Measurements from ENCODE around the gene L3MBTL4.

Gene L3MBTL4

DNA sequence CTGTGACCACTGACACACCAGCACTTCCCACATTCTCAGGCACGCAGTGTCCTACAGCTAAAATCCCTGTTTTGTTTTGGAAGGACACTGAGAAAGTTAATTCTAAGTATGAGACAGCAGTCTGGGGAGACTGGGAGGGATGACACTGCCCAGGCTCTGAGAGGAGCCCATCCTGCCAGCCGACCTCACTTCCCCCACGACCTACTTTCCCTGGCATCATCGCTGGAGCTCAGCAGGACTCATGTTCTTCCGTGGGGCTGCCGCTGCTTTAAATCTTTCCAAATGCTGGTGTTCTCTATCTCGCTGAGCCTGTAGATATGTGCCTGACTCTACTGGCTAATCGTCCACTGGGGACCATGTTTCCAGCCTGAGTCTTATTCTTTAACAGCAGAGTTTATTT, 450.6 kb downstream of the L3MBTL4 start:
- DNase-seq (ENCODE audit: low read depth in 2 of 2), result no peak

DNA sequence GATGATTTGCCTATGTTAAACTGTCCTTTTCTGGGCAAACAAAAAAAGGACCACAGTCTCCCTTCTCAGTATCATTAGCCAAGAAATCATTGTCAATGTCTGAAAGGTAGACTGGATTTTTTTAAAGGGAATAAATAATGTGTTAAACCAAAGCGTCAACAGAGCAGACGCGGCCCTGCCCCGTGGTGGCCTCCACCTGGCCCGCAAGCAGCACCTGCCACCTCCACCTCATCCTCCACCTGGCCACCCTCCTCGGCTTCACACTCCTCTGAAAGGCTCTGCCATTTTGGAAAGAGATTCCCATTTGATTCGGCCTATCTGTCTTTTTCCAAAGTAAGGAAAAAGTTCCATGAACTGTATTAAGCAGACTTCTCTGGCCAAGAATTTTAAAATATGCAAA, 451.4 kb downstream of the L3MBTL4 start:
- no peak for DNase-seq (ENCODE audit: low read depth in 2 of 2)

DNA sequence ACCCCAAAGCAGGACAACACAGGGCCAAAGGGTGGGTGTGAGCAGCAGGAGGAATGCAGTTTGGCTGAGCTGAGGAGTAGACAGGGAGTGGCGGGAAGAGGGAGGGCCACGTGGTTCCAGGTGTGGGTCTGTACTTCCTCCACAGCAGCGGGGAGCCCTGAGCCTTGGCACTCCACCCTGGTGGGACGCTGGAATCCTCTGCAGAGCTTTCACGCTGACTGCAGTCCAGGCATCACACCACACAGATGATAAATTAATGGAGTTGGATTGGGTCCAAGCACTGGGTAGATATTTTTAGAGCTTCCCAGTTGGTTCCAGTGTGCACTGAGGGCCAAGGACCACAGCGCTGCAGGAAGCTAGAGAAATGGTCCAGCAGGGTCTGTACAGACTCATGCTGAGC, 452.3 kb downstream of the L3MBTL4 start:
- no peak for DNase-seq (ENCODE audit: low read depth in 2 of 2)

DNA sequence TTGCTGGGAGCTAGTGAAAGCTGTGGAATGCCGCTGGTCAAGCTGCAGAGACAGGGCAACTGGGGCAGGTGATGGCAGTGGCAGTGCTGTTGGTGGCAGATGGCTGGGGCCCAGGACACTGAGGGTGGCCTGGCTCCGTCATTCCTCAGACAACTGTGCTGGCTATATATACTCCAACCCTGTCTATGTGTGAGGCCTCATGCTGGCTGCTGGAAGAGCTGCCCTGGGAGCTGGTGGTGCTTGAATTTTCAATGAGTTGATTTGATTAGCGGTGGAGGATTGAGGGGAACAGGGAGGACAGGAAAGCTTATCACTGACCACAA, 452.9 kb downstream of the L3MBTL4 start:
- DNase-seq (ENCODE audit: low read depth in 2 of 2), result no peak

DNA sequence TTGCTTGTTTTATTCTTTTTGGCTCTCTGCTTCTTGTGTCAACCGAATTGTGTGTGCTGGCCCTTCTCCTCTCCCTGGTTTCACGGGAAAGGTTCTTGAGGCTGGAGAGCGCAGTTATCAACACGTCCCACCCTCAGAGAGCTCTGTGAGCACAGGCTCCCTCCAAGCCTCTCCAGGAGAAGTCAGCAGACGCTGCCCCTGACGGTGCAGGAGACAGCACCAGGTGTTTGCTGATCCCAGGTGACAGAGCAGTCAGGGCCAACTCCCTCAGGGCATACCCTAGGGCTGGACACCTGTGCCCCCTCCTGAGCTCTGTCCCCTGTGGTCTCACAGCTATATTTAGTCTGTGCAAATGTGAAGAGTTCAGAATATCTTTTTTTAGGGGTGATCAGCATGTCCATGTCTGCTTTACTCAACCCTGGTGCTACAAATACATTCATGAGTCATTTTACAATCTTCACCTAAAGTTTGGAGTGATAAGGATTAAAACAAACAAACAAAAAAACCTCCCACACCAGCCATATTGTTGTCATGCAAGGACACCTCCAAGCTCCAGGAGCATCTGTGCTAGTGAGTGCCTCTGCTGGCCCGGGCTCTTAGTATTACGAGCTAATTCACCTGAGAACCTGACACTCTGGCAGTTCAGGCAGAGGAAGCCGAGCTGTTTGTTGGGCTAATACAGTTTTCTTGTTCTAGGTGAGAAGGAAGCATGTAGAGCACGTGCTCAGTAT, 453.4 kb downstream of the L3MBTL4 start:
- no peak for DNase-seq (ENCODE audit: low read depth in 2 of 2)

DNA sequence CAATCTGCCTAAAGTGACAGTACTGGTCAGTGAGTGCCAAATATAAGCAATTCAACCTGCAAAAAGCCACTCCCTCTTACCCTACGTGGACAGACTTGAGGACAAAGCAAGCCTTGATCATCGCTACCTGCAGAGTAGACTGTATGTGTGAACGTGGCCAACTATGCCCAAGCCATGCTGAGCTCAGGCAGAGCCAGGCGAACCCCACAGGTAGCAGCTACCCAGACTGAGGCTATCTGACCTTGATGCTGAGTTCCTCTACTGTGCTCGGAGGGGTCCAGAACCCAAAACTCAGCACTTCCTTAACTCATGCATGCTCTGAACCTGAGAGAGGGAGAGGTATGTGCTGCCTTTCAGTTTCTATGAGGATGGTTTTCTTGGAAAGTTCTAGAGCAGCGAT, 455.9 kb downstream of the L3MBTL4 start:
- DNase-seq (ENCODE audit: low read depth in 2 of 2), result no peak

DNA sequence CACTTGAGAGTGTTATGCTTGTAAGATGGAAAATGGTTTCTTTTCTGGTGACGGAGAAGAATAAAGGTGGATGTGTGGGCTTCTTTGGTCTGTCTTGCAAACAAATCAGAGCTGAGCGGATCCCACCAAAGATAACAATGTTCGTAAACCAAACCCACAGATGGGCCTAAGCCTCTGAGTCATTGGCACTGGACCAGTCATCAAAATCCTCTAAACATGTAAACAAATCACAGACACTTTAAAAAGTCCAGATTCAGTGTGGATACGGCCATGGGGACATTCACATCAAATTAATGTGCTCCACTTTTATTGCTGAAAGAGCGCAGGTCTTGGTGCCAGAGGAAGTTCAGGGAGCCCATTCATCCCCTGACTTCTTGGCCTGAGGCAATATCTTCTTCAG, 458.9 kb downstream of the L3MBTL4 start:
- no peak for DNase-seq (ENCODE audit: low read depth in 2 of 2)

DNA sequence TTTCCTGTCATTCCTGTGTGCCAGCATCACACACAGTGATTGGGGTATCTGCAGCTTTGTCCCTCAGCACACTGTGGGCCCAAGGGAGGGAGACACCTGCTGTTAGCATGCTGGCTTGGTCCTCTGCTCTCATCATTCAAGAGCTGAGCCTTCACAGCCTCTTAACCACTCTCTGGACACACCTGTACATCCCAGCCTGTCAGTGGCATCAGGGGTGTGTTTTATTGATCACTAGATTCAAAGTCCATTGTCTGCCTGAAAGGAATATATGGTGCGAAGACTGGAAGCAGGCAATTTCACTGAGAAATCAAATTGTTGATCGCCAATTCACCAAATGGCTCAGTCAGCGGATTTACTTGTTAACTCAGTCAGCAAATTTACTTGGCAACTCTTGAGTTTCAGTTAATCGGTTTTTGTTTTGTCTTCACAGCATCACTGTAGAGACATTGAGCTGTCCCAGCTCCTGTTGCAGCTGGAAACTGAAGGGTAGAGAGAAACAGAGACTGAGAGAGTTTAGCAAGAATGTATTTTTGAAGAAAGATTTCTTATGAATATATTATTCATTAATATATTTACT, 463.1 kb downstream of the L3MBTL4 start:
- no peak for DNase-seq (ENCODE audit: low read depth in 2 of 2)

DNA sequence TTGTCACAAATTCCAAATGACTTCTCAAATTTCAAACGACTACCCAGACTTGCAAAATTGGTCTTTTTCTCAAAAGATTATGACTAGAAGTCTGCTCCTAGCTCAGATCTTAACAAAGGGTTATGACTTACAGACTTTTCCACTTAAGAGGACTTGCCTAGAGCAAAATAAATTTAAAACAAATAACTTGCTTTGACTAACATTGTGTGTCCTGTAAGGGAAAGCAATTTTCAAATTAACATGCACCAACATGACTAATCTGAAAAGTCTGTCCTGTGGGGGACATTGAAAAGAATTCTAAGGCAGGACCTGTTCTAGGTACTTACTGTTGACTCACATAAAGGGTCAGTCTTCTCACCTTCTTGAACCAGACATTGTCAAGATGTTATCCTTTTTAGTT, 465.9 kb downstream of the L3MBTL4 start:
- no peak for DNase-seq (ENCODE audit: low read depth in 2 of 2)

DNA sequence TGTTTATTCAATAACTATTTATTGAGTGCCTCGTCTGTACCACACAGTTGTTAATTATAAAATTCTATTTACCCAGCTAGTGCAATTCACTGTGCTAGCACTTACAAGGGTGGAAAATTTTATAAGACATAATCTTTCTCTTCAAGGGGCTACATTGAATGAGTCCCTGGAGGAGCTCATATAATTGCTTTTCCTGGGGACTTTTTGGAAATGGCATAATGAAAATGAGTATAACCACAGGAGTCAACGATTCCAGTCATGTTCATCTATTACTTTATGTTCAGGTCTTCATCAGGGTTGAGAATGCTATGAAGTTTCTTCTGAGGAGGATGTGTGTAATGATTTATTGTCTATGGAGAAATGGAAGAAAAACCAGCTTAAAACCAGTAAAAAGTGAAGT, 466.5 kb downstream of the L3MBTL4 start:
- DNase-seq (ENCODE audit: low read depth in 2 of 2), result no peak

DNA sequence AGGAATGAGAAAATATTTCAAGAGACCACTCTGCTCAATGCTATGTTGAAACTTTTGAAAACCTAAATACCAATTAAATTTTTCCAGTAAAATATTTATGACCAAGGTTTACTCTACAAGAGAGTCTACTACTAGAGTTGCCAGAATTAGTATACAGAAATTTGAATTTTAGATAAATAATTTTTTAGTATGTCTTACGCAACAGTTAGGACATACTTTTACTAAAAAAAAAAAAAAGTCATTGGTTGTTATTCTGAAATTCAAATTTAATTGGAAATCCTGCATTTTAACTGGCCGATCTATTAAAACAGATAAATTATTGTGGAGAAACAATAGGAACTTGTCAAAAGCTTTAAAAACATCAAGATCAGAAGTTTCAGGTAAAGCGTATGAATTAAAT, 470.3 kb downstream of the L3MBTL4 start:
- no peak for DNase-seq (ENCODE audit: low read depth in 2 of 2)

DNA sequence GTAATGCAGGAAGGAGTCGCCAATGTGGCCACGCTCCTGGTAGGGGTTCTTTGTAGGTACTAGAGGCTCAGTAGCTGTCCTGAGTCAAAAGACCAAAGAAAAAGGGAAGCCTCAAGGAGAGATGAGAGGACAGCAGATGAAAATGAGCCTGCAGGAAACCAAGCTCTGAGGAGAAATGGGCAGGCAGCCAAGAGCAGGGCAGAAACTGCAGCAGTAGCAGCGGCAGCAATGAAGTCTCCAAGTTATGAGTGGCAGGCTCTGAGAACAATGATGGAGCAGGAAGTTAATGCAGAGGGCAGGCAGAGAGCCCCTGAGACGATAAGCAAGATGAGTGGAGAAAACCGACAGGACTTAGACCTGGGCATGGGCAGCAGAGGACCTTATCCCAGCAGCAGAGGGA, 471.2 kb downstream of the L3MBTL4 start:
- no peak for DNase-seq (ENCODE audit: low read depth in 2 of 2)

DNA sequence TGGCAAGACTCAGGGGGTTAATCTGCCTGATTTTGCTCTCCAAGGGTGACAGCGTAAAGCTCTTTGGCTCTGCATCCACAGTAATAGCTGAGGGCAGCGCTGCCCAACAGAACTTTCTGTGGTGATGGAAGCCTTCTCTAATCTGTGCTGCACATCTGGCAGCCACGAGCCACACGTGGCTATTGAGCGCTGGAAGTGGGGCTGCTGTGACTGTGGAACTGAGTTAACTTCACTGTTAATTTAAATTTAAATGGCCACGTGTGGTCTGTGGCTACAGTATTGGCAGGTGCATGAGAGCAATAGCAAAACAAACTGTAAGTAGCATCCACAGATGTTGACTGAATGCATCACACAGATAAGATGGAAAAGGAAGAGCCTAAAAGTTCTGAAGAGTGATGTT, 472.1 kb downstream of the L3MBTL4 start:
- DNase-seq (ENCODE audit: low read depth in 2 of 2), result no peak

DNA sequence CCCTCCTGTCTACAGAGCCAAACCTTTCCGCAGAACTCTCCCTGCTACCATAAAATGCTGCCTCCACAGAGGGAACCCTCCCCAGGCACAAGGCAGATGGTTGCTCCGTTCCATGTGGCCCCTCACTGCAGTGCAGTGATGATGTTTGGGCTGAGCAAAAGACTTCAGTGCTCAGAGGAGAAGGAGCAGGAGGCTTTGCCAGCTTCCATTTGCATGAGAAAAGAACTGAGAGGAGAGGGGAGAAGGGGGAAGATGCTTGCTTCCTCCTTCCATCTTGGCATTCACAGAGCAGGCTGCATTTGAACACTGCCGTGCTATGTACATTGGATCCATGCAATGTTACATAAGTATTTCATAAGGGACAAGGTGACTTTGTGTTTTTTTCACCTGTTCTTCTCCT, 472.8 kb downstream of the L3MBTL4 start:
- no peak for DNase-seq (ENCODE audit: low read depth in 2 of 2)

DNA sequence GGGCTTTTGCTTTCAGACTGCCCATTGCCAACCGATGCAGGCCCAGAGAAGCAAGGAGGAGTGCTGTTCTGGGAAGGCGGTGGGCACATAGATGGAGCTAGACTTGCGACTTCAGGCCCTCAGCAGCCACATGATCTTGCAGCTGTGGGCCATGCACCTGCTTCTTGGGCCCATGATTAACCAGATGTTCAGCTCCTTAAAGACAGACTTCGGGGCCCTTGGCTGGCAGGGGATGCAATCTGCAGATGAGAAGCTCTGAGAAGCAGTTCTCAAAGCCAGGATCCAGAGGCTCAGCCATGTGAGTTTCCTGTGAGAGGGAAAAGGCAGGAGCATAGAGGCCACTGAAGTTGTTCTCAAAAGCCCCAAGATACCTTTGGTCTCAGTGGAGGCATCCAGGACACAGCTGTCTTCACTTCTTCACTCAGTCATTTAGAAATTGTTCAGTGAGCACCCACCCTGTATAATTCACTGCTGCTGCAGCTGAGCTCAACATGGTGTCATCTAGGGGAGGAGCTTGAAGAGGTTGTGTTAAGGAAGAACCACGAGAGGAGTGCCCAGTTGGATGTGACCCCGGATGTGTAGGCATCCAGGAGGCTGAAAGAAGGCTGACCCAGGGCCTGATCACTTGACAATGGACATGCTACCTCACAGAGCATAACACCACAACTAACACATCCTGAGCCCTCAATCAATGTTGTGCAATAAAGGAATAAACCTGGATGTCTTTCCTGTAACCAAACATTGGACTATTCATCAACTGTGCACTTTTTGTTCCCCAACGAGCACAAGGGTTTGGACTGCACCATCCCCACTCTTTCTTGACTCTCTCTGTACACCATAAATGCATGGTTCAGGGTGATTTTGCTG, 474.7 kb downstream of the L3MBTL4 start:
- DNase-seq (ENCODE audit: low read depth in 2 of 2), result no peak

DNA sequence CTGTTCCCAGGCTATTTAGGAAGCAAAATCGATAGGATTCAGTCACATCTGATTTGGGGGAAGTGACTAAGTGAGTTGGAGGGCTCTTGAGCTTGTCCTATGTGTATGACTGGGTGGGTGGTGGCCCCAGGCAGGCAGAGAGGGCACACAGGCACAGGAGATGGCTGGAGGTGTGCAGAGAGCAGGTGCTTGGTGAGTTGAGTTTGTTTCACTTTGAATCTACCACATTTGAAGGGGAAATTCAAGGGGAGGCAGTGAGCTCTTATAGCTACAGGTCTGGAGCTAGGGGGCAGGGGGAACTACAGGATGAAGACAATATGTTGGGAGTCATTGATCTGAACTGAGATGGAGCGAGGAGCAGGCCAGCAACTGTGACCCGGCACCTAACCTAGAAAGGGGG, 476.9 kb downstream of the L3MBTL4 start:
- no peak for DNase-seq (ENCODE audit: low read depth in 2 of 2)

DNA sequence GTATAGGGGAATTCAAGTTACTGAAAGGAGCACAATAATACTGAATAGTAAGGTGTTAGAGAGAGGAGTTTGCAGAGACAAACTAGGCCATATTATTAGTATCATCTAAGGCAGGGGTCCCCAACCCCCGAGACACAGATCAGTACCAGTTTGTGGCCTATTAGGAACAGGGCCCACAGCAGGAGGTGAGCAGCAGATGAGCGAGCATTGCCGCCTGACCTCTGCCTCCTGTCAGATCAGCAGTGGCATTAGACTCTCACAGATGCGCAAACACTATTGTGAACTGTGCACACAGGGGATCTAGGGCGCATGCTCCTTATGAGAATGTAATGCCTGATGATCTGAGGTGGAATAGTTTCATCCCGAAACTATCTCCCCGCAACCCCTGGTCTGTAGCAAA, 477.6 kb downstream of the L3MBTL4 start:
- DNase-seq (ENCODE audit: low read depth in 2 of 2), result no peak

DNA sequence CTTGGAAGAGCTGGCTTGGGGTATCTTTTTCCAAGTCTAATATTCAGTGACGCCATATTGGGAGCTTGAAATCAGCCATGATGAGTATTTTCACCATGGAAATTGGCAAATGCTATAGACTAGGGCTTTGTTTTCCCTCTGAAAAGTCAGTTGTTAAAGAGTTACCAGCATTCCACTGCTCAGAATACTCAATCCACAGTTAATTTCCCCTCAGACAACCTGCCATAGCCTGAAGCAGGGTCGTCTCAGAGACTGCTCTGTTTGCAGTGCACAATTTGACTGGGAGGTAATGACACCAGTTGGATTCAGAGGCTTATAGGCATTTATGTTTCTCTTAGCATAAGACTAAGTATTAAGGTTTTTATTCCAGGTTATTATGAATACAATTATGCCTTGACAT, 483.9 kb downstream of the L3MBTL4 start:
- DNase-seq (ENCODE audit: low read depth in 2 of 2), result no peak

DNA sequence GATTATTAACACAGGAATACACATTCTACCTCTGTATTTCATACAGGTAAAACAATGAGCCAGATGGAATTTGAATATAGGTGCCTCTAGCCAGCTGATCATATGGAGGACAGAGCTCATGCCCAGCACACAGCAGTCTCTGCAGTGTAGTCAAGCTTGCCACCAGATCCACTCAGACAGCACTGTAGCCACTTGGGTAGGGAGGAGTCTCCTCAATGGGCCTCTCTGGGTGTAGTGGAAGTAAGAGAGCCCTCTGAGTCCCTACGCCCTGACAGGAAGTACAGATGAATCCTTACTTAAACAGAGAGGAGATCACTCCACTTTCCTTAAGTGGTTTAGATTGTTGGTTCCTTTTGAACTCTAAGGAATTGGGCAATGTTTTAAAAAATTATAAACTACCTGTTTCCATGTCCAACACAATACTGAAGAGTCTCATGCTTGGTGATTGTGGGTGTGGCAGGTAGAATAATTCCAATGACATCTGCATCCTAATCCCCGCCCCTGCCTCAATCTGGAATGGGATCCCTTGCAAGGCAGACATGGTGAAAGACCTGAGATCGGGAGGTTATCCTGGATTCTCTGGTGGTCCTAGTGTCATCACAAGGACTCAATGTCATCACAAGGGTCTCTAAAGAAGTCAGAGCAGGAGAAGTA, 496.4 kb downstream of the L3MBTL4 start:
- DNase-seq (ENCODE audit: low read depth in 2 of 2), result no peak

DNA sequence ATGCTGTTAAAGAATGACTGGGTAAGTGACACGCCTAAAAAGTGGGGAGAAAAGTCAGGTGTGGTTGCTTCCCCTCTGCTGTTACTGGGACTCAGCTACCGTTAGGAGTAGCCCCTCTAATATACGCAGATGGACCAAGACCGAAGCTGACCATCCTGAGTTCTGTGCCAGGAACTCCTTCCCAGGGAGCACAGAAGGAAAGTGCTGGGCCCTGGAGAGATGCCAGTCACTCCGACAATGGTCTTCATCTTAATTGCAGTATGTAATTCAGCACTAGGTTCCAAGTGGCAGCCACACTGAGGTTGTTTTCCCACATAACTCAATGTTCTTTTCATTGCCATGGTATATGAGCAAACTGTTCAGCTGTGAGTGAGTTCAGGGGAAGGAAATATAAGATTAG, 499.8 kb downstream of the L3MBTL4 start:
- no peak for DNase-seq (ENCODE audit: low read depth in 2 of 2)

DNA sequence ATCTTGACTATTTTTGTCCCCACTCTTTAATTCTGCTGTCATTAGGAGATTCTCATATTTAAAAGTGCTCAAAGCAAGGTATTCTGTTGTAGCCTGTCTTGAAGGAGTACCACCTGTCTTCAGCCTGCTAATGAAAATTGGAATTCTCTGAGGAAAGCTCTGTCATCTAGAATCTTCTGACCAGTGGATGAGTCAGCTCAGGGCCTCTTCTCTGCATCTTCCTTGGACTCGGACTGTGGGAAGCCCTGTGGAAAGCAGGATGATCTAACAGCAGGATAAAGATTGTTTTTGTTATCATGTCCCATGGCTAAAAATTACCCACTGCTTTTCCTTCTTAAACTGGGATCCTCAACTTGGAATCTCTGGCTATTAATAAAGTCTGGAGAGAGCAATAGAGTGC, 500.7 kb downstream of the L3MBTL4 start:
- DNase-seq (ENCODE audit: low read depth in 2 of 2), result no peak

DNA sequence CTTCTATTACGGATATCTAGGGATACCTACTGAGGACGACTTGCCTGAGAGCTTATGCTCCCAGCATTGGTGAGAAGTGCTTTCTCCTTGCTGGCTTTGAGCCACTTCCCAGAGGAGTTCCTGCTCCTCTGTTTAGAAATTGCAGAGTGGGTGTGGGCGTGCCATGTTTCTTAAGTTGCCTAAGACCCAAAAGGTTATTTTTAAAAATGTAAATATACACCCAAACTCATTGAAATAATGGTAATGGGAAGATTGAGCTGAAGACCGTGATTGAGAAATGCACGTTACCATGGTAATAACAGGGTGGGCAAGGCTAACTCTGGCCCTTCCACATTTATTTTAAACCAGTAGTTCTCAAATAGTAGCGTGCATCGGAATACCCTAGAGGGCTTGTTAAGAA, 502.1 kb downstream of the L3MBTL4 start:
- DNase-seq (ENCODE audit: low read depth in 2 of 2), result no peak

DNA sequence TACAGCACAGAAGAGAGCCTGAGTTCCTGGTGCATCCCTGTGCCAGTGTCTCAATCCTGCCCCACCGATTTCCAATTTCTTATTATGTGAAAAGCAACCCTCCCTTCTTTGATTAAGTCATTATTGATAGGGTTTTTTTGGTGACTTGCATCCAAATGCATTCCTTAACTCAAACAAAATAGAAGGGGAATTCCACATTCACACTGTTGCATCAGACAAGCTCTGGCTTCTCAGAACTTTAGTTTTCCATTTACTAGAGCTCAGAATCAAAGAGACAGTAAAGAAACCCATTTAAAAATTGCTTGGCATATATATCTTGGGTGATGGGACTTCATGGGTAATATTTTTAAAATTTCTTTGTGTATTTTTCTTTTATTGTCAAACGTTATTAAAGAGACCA, 505.6 kb downstream of the L3MBTL4 start:
- no peak for DNase-seq (ENCODE audit: low read depth in 2 of 2)

Data from activated CD4-positive, alpha-beta T cell treated with anti-CD3 and anti-CD28 coated beads for 24 hours (primary cell).